Astrocyte of the spinal cord (primary cell): ENCODE data around the gene CGRRF1.

Experiments
- DNase-seq: peaks from one replicate; pipeline ENCODE4 v3.0.0; 2011; ENCODE audit warnings: low read depth, low spot score
- H3K4me3 ChIP-seq: 2 replicates; pipeline ENCODE4 v1.5.1; 2011; ENCODE audit warnings: low read depth, mild to moderate bottlenecking, low read length, moderate library complexity
- in situ Hi-C: cut with HindIII; loops from 2 replicates; pipeline ENCODE4 v1.10.0; 2017; ENCODE audit warnings: low sequenced_read_pairs
- TF ChIP-seq, protein P1 (sequence below): IDR thresholded peaks from 2 replicates; pipeline ENCODE4 v1.5.1; 2012; ENCODE audit warnings: low read depth, mild to moderate bottlenecking, low read length, inconsistent platforms

CGRRF1 gene

DNA sequence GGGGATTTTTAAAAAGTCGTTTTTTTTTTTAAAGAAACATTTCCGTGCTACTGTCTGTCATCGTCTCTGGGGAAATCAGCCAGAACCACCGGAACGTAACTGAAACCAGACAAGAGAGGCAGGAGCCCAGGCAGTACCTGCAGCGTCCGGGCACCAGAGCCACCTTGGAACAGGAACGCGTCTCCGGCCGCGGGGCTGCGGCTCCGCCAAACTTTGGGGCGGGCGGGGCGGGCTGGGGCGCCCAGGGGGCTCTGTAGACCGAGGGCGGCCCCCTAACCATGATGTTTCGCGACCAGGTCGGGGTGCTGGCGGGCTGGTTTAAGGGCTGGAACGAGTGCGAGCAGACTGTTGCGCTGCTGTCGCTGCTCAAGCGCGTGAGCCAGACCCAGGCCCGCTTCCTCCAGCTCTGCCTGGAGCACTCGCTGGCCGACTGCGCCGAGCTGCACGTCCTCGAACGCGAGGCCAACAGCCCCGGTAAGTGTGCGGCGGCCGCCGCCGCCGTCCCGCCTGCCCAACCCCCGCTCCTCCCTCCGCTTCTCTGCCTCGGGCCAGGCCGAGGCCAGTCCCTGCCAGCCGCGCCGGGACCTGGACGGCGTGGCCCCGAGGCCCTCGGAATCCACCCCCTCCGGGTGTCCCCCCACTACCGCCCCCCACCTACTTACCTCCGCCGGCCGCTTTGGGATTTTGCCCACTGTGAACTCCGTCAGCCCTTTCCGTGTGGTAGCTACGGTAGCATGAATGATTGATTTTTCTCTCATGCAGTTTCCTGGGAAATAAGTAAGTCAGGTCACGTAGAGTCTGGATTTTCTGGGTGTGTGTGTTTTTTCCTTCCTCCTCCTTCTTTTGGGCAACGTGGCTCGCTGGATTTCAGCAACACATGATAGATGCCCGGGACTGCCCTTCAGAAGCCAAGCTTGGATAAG, 58.2 kb downstream of the CGRRF1 start:
- in situ Hi-C loops, result no loop called here
- H3K4me3 ChIP-seq, result peak overlapping the region; percentile 79
- TF ChIP-seq, protein P1, sequence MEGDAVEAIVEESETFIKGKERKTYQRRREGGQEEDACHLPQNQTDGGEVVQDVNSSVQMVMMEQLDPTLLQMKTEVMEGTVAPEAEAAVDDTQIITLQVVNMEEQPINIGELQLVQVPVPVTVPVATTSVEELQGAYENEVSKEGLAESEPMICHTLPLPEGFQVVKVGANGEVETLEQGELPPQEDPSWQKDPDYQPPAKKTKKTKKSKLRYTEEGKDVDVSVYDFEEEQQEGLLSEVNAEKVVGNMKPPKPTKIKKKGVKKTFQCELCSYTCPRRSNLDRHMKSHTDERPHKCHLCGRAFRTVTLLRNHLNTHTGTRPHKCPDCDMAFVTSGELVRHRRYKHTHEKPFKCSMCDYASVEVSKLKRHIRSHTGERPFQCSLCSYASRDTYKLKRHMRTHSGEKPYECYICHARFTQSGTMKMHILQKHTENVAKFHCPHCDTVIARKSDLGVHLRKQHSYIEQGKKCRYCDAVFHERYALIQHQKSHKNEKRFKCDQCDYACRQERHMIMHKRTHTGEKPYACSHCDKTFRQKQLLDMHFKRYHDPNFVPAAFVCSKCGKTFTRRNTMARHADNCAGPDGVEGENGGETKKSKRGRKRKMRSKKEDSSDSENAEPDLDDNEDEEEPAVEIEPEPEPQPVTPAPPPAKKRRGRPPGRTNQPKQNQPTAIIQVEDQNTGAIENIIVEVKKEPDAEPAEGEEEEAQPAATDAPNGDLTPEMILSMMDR, result no peak
- peak; percentile 55 for DNase-seq

DNA sequence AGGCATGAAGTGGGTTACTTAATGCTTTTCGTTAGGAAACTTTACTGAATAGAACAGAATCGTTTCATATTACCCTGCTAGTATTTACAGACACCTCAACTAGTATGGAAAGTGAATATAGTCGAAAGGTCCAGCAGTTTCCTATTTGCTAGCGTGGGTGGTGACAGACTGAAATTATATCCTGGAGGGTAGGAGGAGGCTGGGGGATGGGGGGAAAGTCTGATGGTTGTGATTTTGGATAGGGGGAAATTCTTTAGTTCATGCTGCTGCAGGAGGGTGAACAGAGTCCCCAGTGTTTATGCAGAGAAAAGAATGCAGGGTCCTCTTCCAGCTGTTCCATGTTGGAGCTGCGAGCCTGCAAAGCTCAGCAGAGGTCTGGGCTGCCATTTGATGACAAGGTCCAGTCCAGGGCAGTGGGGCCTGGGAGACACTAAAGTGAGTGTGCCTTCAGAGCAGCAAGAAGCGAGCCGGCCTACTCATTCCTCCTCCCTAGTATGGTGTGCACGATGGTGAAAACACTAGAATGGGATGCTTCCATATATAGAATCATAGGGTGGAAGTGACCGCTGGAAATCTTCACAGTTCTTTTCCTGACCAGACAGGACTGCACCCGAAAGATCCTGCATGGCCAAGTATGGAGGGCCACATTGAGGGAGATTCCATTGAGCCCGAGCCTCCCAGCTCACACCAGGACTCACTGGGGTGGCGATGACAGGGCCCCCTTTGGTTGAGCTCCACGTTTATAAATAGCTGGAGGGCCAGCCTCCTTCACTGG, 59.3 kb downstream of the CGRRF1 start:
- TF ChIP-seq, protein P1, result no peak
- no peak for DNase-seq
- peak overlapping the region; percentile 79 for H3K4me3 ChIP-seq
- in situ Hi-C loops, result no loop called here

DNA sequence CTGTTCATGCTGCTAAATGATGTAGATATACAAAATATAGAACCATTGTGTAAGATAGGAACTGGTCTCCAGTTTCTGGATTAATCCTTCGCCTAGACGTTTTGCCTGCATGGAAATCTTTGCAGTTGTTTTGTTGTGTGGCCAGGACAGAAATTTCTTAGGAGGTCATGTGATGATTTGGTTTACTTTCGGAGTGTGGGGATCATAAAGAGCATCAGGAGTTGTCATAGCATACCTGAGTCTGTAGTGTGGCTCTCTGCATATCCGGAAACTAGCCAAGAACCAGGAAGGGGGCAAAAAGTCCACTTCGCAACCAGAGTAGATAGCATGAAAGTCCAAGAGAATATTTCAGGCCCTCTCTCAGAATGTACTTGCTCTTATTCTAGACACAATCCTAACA, 60.3 kb downstream of the CGRRF1 start:
- peak overlapping the region; percentile 1 for H3K4me3 ChIP-seq
- in situ Hi-C loops, result no loop called here
- TF ChIP-seq, protein P1, result no peak
- DNase-seq, result no peak

DNA sequence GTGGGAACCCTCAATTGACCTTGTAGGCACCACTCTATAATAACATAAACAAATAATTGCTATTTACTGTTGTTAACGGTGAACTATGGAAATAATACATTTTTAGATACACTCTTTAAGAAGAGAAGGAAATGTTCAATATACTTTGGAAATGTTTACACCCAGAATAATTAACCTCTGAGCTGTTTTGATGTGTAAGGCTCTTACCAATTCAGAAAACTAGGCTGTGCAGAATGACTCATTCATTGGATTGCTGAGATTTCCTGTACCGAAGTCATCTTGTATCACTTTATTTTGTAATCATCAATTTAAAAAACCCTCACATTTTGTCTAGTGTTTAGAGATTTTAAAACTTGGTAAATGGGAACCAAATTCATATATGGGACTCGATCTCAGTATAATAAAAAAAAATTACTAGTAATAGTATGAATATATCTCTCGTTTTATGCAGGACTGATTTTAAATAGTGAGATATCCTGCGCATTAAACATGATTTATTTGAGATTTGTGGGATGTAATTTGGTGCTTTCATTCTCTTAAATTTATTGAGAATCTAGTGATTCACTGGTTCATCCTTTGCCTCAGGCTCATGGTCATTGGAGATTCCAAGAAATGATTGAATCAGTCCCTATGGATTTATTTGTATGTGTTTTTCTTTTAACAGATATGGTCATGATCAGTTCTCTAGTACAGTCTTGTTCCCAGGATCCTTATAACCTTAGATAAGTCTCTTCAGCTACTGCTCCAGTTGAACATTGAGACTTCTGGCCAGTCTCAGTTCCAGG, 61.1 kb downstream of the CGRRF1 start:
- in situ Hi-C loops, result no loop called here
- no peak overlapping the region for H3K4me3 ChIP-seq
- TF ChIP-seq, protein P1, result no peak
- DNase-seq, result peak; percentile 79

DNA sequence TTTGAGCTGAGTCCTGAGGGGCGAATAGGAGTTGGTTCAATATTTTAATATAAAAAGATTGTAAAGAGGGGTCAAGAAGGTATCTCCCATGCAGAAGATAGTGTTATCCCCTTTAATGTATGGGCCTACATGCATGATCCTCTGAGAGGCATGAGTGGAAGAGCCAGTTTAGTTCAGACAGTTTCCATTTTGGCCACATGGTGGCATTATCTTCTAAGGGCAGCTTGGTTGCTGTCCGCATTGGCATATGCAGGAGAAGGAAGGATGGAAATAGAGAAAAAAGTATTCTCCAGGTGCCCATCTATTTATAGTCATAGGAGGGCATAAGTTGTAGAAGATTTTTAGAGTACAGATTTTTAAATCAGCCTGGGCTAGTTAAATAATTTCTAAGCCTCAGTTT, 62.6 kb downstream of the CGRRF1 start:
- no peak overlapping the region for H3K4me3 ChIP-seq
- DNase-seq, result no peak
- in situ Hi-C loops, result no loop called here
- TF ChIP-seq, protein P1, result peak; percentile 51

DNA sequence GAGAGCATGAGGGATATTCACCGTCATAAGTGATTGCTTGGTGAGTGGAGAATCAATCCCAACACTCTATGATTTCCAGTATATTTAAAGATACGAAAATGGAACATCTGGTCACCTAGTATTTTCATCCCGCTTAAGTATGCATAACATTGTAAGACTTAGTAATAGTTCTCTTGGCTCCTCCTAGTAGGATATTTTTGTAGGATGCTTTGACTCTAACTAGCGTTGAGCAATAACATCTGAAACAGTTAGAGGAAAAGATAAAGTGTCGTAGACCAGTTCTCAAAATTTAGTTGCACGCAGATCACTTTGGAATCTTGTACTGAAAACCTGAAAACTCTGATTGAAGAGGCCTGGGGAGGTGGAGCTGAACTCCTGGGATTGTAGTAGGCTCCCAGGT, 64.8 kb downstream of the CGRRF1 start:
- in situ Hi-C loops, result no loop called here
- TF ChIP-seq, protein P1, result no peak
- no peak overlapping the region for H3K4me3 ChIP-seq
- DNase-seq, result no peak
